GM19025 (cell line): ENCODE measurements around the gene NBEA.
"Not testable (repeated sequence)": the region's sequence is repeated elsewhere in the genome, so short reads cannot be mapped to it uniquely, and the experiment has no call there.

Experiments used
- ATAC-seq: cut with Tn5 transposase; IDR thresholded peaks from one replicate; pipeline ENCODE4 v1.9.1; 2021; ENCODE audit warnings: mild to moderate bottlenecking, low read depth, moderate library complexity; ENCODE audit not compliant: unreplicated experiment

NBEA gene

DNA sequence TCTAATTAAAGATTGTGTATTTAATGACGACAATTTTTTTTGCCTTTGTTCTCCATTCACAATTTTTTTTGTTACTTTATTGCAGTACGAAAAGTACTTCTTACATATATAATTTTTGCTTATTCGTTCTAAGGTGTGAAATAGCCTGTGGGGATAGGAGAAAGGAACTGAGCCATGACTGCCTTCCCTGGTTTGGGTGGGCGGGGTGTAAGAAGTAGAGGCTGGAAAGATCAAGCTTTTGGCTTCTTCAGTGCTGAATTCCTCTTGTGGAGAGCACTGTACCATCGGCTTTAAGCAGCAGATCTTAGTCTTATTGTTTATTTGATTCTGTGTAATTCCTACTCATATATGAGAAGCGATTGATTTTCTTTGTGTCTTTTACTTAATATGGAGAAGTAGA is 115.8 kb downstream of the NBEA start:
- no peak for ATAC-seq

DNA sequence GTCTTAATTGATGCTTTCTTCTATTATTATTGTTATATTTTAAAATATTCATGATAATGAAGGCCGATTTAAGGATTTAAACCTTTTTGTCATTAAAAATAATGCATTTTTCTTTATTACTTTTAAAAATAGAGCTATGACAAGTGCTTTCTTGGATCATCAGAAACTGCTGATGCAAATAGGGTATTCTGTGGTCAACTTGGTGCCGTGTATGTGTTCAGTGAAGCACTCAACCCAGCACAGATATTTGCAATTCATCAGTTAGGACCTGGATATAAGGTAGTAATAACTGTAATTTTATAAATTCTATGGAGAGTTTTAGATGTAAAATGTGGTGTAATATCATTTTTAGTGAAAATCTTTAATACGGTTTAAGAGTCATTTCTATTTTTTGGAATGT is 116.5 kb downstream of the NBEA start:
- peak; percentile 61 for ATAC-seq

DNA sequence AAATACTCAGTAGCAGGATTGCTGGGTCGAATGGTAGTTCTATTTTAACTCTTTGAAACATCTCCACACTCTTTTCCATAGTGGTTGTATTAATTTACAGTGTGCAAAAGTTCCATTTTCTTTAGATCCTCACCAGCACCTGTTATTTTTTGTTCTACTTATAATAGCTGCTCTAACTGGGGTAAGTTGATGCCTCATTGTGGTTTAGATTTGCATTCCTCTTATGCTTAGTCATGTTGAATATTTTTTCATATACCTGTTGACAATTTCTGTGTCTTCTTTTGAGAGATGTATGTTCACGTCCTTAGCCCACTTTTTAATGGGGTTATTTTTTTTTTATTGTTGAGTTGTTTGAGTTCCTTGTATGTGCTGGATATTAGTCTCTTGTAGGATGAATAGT is 144.6 kb downstream of the NBEA start:
- ATAC-seq = no peak

DNA sequence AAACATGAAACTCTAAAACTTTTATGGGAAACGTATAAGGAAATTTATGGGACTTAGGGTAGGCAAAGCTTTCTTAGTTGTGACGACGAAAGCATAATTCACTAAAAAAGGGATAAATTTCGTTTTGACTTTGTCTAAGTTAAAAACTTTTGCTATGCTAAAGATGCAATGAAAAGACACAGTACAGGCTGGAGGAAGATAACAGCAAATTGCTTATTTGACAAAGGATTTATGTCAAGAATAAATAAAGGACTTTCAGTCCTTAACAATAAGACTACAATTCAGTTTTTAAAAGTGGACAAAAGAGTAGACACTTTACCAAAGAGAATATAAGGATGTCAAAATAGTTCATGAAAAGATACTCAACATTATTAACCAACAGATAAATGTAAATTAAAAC is 150.2 kb downstream of the NBEA start:
- no peak for ATAC-seq

DNA sequence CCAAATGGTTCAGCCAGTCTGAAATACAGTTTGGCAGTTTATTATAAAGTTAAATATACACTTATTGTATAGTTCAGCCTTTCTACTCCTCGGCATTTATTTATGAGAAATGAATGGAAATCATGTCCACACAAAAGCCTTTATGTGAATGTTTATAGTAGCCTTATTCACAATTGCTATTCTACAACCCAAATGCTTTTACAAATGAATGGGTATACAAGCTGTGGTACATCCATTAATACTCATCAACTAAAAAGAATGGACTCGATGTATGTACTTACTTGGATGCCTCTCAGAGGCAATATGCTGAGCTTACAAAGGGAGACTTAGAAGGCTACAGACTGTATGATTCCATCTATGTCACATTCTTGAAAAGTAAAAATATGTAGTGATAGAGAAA is 150.7 kb downstream of the NBEA start:
- ATAC-seq = no peak

DNA sequence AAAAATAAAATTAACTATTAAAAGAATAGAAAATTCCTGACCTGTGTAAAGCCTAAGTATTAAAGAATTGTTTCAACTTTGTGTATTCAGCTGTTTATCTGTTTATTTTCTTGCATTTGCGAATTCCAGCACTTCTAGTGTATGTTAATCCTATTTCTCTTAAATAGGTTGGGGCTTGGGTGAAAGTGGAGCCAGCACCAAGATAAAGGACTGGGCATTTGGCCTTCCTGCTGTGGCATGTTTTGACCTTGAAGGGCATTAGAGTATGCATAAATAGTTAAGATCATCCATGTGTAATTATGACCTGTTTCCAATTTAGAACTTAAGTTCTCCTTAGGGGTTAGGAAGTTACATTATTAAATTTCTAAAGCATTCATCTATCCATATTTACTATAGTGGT is 151.3 kb downstream of the NBEA start:
- no peak for ATAC-seq

DNA sequence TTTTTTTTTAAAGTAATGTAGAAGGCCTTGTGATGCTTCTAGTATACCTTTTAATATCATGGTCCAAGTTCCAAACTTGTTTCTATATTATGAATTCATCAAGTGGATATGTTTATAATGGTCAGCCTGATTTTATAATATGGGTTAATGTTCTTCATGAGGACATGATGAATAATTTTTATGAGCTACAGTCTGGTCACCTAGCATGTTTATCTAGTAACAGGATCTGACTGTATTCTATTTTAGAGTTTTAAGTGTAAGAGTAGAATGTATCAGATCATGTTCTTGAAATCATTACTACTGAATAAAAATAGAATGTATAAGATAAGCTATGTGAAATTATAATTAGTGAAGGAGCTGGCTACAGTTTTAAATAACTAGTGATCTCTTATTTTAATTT is 164.7 kb downstream of the NBEA start:
- not testable (repeated sequence) for ATAC-seq

DNA sequence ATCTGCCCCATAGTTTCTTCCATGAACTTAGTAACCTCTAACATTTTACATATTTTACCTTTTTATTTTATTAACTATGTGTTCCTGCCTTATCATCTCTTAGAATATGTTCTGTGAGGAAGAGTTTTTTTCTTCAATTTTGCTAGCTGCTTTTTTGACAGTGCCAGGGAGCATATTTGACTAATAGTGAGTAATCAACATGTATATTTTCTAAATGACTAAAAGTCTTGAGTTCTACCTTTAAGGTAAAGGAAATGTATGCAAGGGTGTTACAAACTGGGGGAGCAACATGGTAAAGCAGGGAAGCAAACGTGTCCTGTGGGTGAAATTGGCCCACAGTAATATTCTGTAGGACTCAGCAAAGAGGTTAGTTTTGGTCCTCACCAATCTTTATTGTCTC is 165.5 kb downstream of the NBEA start:
- no peak for ATAC-seq

DNA sequence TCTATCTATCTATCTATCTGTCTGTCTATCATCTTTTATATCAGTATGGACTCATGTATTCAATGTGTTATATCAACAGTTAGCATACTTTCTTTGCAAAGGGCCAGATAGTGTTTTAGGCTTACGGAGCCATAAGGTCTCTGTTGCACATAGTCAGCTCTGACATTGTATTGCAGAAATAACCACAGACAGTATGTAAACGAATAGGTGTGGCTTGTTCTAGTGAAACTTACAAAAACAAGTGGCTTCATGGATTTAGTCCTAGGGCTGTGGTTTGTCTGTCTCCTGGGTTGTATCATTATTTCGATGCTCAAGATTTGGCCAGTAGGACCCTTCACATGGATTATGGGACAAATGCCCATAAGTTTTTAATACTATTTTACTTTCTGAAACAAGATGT is 171.5 kb downstream of the NBEA start:
- ATAC-seq = not testable (repeated sequence)

DNA sequence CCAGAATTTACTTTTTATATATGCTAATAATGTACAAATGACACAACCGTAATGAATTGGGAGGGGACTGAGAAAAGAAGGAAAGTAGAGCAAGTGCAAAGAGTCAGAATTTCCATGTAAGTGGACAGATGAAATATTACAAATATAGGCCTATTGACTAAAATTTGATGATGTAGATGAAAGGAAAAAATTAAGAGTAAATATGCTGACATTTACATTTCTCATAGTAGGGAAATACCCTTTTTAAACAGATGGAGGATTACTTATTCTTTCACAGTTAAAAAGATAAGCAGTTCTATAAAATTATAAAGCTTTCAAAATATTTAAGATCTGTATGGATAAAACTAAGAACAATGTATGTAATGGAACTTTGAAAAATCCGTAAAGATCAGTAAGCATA is 185.4 kb downstream of the NBEA start:
- no peak for ATAC-seq

DNA sequence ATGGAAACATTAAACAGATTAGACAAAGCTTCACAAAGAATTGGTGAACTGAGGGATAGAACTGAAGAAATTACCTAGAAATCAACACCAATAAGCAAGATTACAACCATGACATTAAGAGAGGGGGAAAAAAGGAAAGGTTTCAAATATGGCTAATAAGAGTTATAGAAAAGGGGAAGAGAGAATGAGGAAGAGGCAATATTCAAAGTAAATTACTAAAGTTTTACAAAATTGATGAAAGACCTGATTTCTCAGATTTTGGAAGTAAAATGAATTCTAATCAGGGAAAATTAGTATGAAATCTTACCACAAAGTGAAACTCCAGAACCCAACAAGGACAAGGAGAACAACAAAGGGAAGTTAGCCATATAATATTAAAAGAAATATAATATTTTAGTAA is 187.4 kb downstream of the NBEA start:
- ATAC-seq = no peak

DNA sequence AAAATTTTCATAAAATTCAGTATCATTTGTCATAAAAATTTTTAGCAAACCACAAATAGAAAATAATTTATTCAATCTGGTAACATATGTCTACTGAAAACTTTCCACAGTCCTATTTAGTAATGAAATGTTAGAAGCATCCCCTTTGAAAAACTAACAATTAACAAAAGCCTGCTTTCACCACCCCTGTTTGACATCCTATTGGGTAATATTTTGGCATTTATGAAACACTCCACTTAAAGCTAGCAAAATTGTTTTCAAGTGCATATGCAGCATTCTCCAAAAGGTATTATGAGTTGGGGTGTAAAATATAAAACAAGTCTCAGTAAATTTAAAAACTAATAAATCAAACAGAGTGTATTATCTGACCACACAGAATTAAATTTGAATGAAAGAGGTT is 189.4 kb downstream of the NBEA start:
- ATAC-seq = no peak

DNA sequence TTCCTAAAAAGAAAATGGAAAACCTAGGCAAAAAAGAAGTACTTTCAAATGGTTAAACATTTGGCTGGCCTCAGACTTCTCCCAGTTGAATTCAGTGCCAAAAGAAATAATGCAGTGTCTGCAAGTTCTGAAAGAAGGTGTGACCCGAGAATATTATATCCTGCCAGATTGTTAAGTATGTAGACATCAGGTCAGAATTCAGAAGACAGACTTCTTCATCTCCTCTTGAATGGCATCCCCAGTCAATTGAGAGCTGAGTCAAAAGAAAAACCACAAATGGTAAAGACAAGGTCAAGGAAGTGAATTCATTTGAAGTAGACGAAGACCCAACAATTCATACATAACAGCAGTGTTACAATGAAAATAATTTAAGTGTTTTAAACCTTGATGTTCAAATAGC is 194.5 kb downstream of the NBEA start:
- no peak for ATAC-seq

DNA sequence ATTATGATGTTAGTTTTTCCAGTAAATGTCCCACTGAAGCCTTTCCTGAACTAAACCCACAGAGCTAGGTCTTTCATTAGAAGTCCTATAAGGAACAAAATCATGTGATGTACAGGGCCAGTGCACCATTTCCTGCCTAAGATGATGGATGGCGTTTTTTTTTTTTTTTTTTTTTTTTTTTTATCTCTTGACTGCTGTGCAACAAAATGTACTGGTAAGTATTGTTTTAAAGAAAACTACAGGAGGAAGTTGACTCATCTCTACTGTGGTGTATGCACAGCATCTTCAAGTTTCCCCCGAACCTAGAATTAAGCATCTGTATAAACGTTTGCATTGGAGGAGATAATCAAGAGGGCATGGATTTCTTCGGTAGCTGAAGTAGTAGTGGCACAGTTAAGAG is 197.5 kb downstream of the NBEA start:
- ATAC-seq = no peak

DNA sequence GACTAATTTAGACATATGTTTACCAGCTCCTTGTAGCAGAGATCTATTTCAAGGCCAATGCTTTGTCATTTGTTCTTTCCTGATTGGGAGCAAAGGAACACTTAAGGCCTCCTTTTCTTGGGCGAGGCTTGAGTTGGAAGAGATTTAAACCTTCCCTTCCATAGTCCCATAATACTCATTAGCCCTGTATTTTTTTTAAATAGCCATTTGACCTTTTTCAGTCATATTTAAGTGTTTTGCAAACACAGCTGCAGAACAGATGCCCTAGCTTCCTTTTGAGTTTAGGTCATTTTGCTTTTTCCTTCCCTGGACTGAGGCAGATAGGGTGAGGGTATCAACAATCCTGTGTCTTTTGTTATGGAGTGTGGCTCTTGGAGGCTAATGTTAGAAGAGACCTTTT is 198.3 kb downstream of the NBEA start:
- ATAC-seq = no peak

DNA sequence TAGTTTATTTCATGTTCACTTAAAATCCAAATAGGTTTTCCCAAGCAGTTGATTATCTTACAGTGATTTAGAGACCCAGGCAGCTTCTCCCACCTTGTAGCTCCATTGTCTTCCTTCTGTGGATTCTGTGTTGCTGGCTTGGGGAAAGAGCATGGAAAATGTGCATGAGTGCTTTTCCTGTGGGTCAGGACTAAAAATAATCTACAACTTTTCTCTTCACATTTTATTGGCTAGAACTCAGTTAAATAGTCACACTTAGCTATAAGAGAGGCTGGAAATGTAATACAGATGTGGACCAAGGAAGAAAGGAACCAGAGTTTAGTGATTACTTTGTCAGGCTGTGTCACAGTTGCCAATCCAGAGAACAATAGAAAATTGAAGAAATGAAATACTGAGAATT is 198.8 kb downstream of the NBEA start:
- ATAC-seq = no peak

DNA sequence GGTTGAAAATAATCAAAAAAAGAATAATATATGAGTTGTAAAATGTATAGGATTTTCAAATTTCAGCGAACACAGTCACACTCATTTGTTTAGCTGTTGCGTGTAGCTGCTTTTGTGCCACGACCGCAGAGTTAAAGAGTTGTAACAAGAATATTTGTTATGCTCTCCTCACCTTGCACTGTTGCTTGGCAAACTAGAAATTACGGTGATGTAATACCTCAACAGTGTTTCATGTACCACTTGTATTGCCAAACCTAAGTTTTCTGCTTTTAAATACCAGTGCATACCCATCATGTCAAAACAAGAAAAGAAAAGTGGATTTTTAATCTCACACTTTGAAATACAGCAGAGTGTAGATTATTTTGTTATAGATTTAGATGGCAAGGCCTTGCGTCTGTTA is 201.1 kb downstream of the NBEA start:
- ATAC-seq = no peak

DNA sequence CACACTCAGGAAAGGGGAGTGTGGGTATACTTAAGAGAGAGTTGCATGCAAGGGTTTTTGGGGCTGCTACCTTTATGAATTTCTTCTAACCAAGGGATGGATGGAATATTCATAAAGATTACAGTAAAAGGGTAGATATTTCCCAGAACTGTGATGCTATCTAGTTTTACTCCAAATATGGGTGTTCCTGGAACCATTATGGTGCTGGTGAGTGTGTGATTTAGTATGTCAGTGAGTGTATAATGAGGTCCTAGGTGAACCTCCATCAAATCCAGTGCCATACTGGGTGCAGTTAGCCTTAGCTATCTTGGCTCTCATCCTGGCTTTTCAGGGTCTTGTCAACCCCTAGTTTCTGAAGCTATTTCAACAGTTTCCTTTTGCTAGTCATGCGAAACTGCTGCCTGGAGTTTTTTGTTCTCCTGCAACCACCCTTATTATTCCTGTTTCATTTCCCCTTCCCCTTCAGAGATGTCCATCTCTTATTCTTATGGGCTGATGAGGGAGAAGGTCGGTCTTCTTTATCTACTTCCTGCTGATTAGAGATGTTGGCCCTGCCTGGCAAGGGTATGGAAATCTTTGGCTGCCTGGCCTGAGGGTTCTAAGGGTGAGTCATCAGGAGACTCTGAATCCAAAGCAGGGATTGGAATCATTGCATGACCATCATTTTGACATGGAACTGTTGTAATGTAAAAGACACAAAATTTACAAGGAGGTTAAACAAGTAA is 202.3 kb downstream of the NBEA start:
- ATAC-seq = no peak

DNA sequence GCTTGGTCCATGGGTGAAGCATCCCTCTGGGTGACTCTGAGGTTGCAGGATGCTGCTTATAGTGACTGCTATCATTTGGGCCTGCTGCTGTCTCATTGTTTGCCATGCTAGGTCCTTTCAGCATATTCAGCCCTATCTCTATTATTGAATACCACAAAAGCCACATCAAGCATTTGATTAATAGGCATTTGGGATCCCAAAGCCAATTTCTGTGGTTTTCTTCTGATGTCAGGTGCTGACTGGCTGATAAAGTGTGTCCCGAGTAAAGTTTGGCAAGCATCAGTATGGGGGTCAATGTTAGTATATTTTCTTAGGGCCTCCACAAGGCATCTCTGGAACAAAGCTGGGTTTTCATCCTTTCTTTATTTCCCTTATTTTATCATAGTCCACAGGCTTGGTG is 204.6 kb downstream of the NBEA start:
- no peak for ATAC-seq

DNA sequence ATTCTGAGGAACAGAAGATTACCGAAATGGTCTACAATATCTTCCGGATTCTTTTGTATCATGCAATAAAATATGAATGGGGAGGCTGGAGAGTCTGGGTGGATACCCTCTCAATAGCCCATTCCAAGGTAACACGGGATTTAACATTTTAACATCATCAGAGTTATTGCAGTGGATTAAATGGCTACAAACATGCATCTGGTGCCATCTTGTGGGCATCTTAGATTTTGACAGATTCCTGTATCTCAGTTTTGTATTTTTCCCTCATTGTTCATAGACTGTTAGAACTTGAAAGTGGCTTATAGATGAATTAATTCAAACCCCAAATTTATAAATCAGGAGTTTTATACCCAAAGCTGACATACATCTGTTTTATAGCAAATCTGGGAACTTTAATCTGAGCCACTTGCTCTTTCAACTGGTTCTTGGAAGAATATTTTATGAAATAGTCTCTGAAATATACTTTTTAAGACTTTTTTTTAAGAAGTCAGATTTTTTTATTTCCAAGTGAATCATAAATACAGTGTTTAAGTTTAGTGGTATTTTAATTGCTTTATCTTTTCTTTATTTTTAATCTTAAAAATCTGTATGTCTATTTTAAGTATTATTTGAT is 215.2 kb downstream of the NBEA start:
- peak; percentile 78 for ATAC-seq

DNA sequence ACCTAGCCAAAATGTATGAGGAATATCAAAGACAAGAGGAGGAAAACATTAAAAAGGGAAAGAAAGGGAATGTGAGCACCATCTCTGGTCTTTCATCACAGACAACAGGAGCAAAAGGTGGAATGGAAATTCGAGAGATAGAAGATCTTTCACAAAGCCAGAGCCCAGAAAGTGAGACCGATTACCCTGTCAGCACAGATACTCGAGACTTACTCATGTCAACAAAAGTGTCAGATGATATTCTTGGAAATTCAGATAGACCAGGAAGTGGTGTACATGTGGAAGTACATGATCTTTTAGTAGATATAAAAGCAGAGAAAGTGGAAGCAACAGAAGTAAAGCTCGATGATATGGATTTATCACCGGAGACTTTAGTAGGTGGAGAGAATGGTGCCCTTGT is 217.0 kb downstream of the NBEA start:
- ATAC-seq = no peak

DNA sequence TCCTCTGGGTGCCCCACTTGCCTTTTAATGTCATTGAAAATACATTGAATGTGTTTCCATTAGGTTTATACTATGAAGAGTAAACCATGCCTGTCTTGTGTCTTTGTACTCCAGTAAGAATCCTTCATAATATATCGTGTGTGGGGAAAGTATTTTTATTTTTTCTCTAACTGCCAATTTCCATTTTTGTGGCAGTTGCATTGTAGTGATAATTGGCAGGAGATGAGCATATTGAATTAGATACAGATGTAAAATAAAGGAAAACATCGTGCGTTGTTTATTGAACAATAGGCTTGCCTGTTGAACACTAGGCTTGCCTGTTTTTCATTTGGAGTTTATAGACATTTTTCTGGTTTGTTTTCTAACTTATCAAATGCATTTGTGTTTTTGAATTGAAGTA is 218.8 kb downstream of the NBEA start:
- no peak for ATAC-seq

DNA sequence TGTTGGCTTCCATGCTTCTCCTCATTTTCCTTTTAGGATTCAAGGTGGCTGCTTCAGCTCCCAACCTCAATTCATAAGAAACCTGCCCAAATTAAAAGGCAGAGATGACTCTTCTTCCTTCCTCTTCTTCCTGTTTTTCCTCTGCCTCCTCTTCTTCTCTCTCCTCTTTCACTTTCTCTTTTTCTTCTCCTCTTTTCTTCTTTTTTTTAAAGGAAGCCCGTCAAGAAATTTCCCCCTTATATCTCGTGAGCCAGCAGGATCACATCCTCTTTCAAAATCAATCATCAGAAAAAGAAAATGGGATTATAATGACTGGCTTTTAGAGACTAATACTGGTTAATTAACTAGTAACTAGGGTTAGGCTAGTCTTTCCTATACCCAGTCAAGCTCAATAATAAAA is 220.3 kb downstream of the NBEA start:
- no peak for ATAC-seq
